HCT116 (cell line): Measurements from ENCODE around the gene STAB1. TPM values are rescaled to one million over a fixed set of nuclear protein-coding genes. Genes with fewer than 3 reads are reported as not detected.

ENCODE experiments used
- ATAC-seq: fragments of 200-7000 bp; cut with Tn5 transposase; 2 replicates; pipeline ENCODE4 v1.9.1; 2020; ENCODE audit warnings: mild to moderate bottlenecking, moderate library complexity
- BruUV-seq: library from RNA; stranded (reverse); fragments of 400-500 nt; replicated peaks from 2 replicates; lab custom pipeline; 2021; lab: Mats Ljungman, UMichigan
- CTCF ChIA-PET: fragments of 300-600 bp; sonication (Branson Sonifier 250); formaldehyde crosslinking; loops from one replicate; lab custom pipeline; 2021; ENCODE audit warnings: antibody characterized with exemption; lab: Charles Lee
- POLR2A ChIA-PET: fragments of 300-600, 350-600 bp; sonication (Branson Sonifier 250); formaldehyde crosslinking; loops from one replicate; lab custom pipeline; 2021; ENCODE audit warnings: antibody characterized with exemption; lab: Charles Lee
- RAD21 ChIA-PET, 2 experiments: fragments of 300-600 bp; sonication (Branson Sonifier 250); formaldehyde crosslinking; loops; one replicate each; lab custom pipeline; 2023; ENCODE audit warnings: low total read pairs in 2 of 2; ENCODE audit not compliant: uncharacterized antibody in 2 of 2, unreplicated experiment in 2 of 2, low non-redundant PET in 1 of 2; lab: Charles Lee
- DNase-seq: peaks from one replicate; pipeline ENCODE4 v3.0.0-alpha.2; 2010; ENCODE audit warnings: low read depth, low spot score
- H2AFZ ChIP-seq: fragments of 200-600 bp; shearing (Covaris generic), sonication (generic); 2 replicates; pipeline ENCODE4 v1.6.1; 2017; ENCODE audit warnings: low read depth, mixed run types, mixed read lengths, antibody characterized with exemption, low read length; ENCODE audit not compliant: poor library complexity, severe bottlenecking
- H3K27ac ChIP-seq: 2 replicates; pipeline ENCODE4 v1.5.1; 2012; ENCODE audit warnings: low read depth, low read length
- H3K27me3 ChIP-seq: fragments of 200-600 bp; sonication (generic); 2 replicates; pipeline ENCODE4 v1.6.1; 2016; ENCODE audit warnings: mixed run types, low read length, mixed read lengths; ENCODE audit not compliant: insufficient read depth
- H3K36me3 ChIP-seq, 2 experiments: fragments of 200-500 bp in 1 of 2; fragments of 200-600 bp in 1 of 2; sonication (Bioruptor generic) in 1 of 2; sonication (generic) in 1 of 2; 2 replicates each; pipeline versions ENCODE4 v1.5.1 to v1.6.1; 2014 to 2016; ENCODE audit warnings: low read length in 2 of 2, inconsistent platforms in 1 of 2, mixed read lengths in 1 of 2, mixed run types in 1 of 2; ENCODE audit not compliant: insufficient read depth in 2 of 2, control insufficient read depth in 1 of 2
- H3K4me1 ChIP-seq, 2 experiments: fragments of 200-600 bp in 1 of 2; sonication (generic) in 1 of 2; 2 replicates each; pipeline versions ENCODE4 v1.5.1 to v1.6.1; 2012 to 2017; ENCODE audit warnings: low read length in 2 of 2, inconsistent platforms in 1 of 2, mild to moderate bottlenecking in 1 of 2, mixed read lengths in 1 of 2, mixed run types in 1 of 2, moderate library complexity in 1 of 2; ENCODE audit not compliant: insufficient read depth in 2 of 2, control insufficient read depth in 1 of 2
- H3K4me2 ChIP-seq: fragments of 200-600 bp; sonication (generic); 2 replicates; pipeline ENCODE4 v1.6.1; 2017; ENCODE audit warnings: mixed run types, low read length, mixed read lengths
- H3K4me3 ChIP-seq, 2 experiments: fragments of 200-600 bp in 1 of 2; sonication (generic) in 1 of 2; replicated peaks in 1 of 2; 2 replicates each; pipeline ENCODE4 v1.5.1; 2011 to 2016; ENCODE audit warnings: low read length in 2 of 2, control low read depth in 1 of 2, low read depth in 1 of 2, mild to moderate bottlenecking in 1 of 2, mixed read lengths in 1 of 2, mixed run types in 1 of 2
- H3K79me2 ChIP-seq: fragments of 200-600 bp; sonication (generic); 2 replicates; pipeline ENCODE4 v1.6.1; 2017; ENCODE audit warnings: mild to moderate bottlenecking, mixed run types, low read length, moderate library complexity, mixed read lengths; ENCODE audit not compliant: insufficient read depth
- H3K9ac ChIP-seq: fragments of 200-600 bp; sonication (generic); 2 replicates; pipeline ENCODE4 v1.6.1; 2016; ENCODE audit warnings: low read length, mixed read lengths
- H3K9me2 ChIP-seq: fragments of 200-600 bp; sonication (generic), shearing (Covaris generic); 2 replicates; pipeline ENCODE4 v1.6.1; 2017; ENCODE audit warnings: mixed run types, mild to moderate bottlenecking, moderate library complexity; ENCODE audit not compliant: insufficient read depth
- H3K9me3 ChIP-seq, 2 experiments: fragments of 200-500 bp in 1 of 2; fragments of 200-600 bp in 1 of 2; sonication (Bioruptor generic) in 1 of 2; sonication (generic) in 1 of 2; 2 replicates each; pipeline ENCODE4 v1.6.1; 2014 to 2017; ENCODE audit warnings: low read length in 2 of 2, mixed read lengths in 2 of 2, inconsistent platforms in 1 of 2, low read depth in 1 of 2, mild to moderate bottlenecking in 1 of 2, mixed run types in 1 of 2, moderate library complexity in 1 of 2; ENCODE audit not compliant: control insufficient read depth in 1 of 2, insufficient read depth in 1 of 2
- H4K20me1 ChIP-seq: fragments of 200-600 bp; sonication (generic), shearing (Covaris generic); 2 replicates; pipeline ENCODE4 v1.6.1; 2017; ENCODE audit warnings: mixed run types, mild to moderate bottlenecking, moderate library complexity; ENCODE audit not compliant: insufficient read depth
- CTCF ChIP-seq, 3 experiments: fragments of 200-600 bp in 1 of 3; sonication (generic) in 1 of 3; IDR thresholded peaks in 2 of 3; conservative IDR thresholded peaks in 1 of 3; 2 replicates each; pipeline ENCODE4 v1.5.1; 2012 to 2017; ENCODE audit warnings: low read depth in 2 of 3, low read length in 2 of 3, antibody characterized with exemption in 1 of 3, borderline replicate concordance in 1 of 3, control low read depth in 1 of 3, mild to moderate bottlenecking in 1 of 3, mixed read lengths in 1 of 3, mixed run types in 1 of 3, moderate library complexity in 1 of 3; ENCODE audit not compliant: insufficient read depth in 1 of 3
- YY1 ChIP-seq: IDR thresholded peaks from 2 replicates; pipeline ENCODE4 v1.6.1; 2011; ENCODE audit warnings: low read length, low read depth, moderate library complexity, mild to moderate bottlenecking; ENCODE audit not compliant: insufficient replicate concordance; ENCODE audit errors: extremely low read depth
- intact Hi-C: fragments of 100-400 bp; cut with micrococcal nuclease; formaldehyde crosslinking; loops from 2 replicates; pipeline ENCODE4 v1.10.0; 2022
- total RNA-seq: library from RNA; stranded (reverse); gene quantifications from one replicate; pipeline ENCODE4 v1.2.1, GENCODE V29; 2021; ENCODE audit not compliant: unreplicated experiment

STAB1 gene
- total RNA-seq, 1 experiment from 2014 or later, result 0.44 TPM

- no peak overlapping the region for H3K4me2 ChIP-seq
Measured at GRCh38 chr3:52490035-52490938, 4.9 kb upstream of the STAB1 start.

More at GRCh38 chr3:52490035-52490938, 4.9 kb upstream of the STAB1 start:
- Histone ChIP-seq H2AFZ (no peak overlapping the region), H4K20me1 (no peaks in the 10 kb centered on the region), H3K4me1 (no peaks in the 10 kb centered on the region), H3K4me3 (no peak overlapping the region), H3K27ac (no peak overlapping the region), H3K27me3 (no peaks in the 10 kb centered on the region), H3K79me2 (no peaks in the 10 kb centered on the region), H3K9me3 (no peaks in the 10 kb centered on the region), H3K9ac (no peak overlapping the region), H3K36me3 (peaks cover 5 to 26% of the 10 kb centered on the region in 2 experiments; a peak in 3 of 4 replicates), H3K9me2 (no peaks in the 10 kb centered on the region)
- ChIA-PET CTCF (no interaction called here), RAD21 (no interaction called here), POLR2A (no interaction called here)
- BruUV-seq, result no TSS peak
- DNase-seq (no peak), ATAC-seq (no peak)
- no peak for TF ChIP-seq CTCF (IDR thresholded peaks at IDR 0.05 in 2 of 3, conservative IDR thresholded peaks at IDR 0.05 in 1 of 3; ENCODE audit: borderline replicate concordance in 1 of 3, insufficient read depth in 1 of 3, low read depth in 2 of 3, low read length in 2 of 3)
- TF ChIP-seq YY1, result no peak
- intact Hi-C loops, result no loop called here
